Memory B cell (primary cell): ENCODE data around the gene IGSF23.
"Not testable (repeated sequence)": the region's sequence is repeated elsewhere in the genome, so short reads cannot be mapped to it uniquely, and the experiment has no call there.

ENCODE experiments used
- ATAC-seq: fragments of 150-1000 bp; cut with Tn5 transposase; 2 replicates; pipeline ENCODE4 v1.10.0; 2021; ENCODE audit warnings: low read depth, mild to moderate bottlenecking, moderate library complexity
- DNase-seq, 2 donors: peaks; one replicate each; pipeline ENCODE4 v3.0.0; 2022; ENCODE audit warnings: low spot score in 2 of 2
- H3K27ac Mint-ChIP-seq: one replicate; pipeline ENCODE4 v1.8.0; 2022; ENCODE audit warnings: mild to moderate bottlenecking, moderate library complexity, mixed read lengths
- H3K27me3 Mint-ChIP-seq: one replicate; pipeline ENCODE4 v1.8.0; 2022; ENCODE audit warnings: mixed read lengths
- H3K36me3 Mint-ChIP-seq: one replicate; pipeline ENCODE4 v1.8.0; 2022; ENCODE audit warnings: mild to moderate bottlenecking, mixed read lengths
- H3K4me1 Mint-ChIP-seq: one replicate; pipeline ENCODE4 v1.8.0; 2022; ENCODE audit warnings: mixed read lengths
- H3K4me3 Mint-ChIP-seq: one replicate; pipeline ENCODE4 v1.8.0; 2022; ENCODE audit warnings: mild to moderate bottlenecking, moderate library complexity, mixed read lengths
- H3K9me3 Mint-ChIP-seq: one replicate; pipeline ENCODE4 v1.8.0; 2022; ENCODE audit warnings: mixed read lengths

Gene IGSF23

GRCh38 chr19:44611812-44612295 is 1.5 kb upstream of the IGSF23 start:
- no peak for ATAC-seq
- Mint-ChIP-seq H3K4me1 (peaks cover 4% of the 10 kb centered on the region), H3K9me3 (peaks cover 5% of the 10 kb centered on the region), H3K27ac (no peak overlapping the region), H3K4me3 (no peak overlapping the region), H3K27me3 (peaks cover 4% of the 10 kb centered on the region), H3K36me3 (no peaks in the 10 kb centered on the region)
- no peak for DNase-seq

GRCh38 chr19:44614313-44614712 is 950 bp downstream of the IGSF23 start:
- H3K4me3 Mint-ChIP-seq, result no peak overlapping the region
- no peaks in the 10 kb centered on the region for H3K36me3 Mint-ChIP-seq
- no peak for ATAC-seq
- peaks cover 4% of the 10 kb centered on the region for H3K9me3 Mint-ChIP-seq
- H3K4me1 Mint-ChIP-seq, result no peaks in the 10 kb centered on the region
- peaks cover under 1% of the 10 kb centered on the region for H3K27me3 Mint-ChIP-seq
- DNase-seq, result no peak
- no peak overlapping the region for H3K27ac Mint-ChIP-seq

- Mint-ChIP-seq H3K9me3 (peaks cover 6% of the 10 kb centered on the region), H3K4me1 (no peaks in the 10 kb centered on the region), H3K36me3 (no peaks in the 10 kb centered on the region), H3K4me3 (no peak overlapping the region), H3K27me3 (no peaks in the 10 kb centered on the region), H3K27ac (no peak overlapping the region)
- no peak for DNase-seq
- ATAC-seq, result no peak
These were observed 2.5 kb downstream of the IGSF23 start for GRCh38 chr19:44615863-44616247.

DNA sequence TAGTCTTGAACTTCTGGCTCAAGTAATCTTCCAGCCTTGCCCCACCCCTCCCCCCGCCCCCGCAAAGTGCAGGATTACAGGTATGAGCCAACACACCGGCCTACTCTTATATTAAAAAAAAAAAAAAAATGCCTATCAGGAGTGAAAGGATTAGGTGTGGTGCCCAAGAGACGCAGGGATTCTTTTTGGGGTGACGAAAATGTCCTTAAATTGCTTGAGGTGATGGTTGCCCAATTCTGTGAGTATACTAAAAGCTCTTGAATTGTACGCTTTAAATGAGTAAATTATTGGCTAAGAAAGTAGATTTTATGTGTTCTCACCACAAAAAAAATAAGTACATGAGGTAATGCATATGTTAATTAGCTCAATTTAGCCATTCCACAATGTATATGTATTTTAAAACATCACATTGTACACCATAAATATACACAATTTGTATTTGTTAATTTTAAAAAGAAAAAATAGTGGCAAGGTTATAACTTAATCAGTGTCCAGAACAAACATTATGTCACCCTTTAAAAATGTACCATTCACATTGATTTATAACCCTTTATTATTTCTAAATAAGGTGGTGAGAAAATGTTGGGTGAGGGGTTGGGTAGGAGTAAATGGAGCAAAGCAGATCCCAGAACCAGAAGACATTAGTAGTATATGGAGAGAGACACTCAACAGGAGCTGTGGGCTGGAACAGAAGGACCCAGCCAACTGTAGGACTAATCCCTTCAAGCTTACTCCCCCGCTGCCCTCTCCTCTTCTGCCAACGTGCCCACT is 3.9 kb downstream of the IGSF23 start:
- no peak for ATAC-seq
- no peak overlapping the region for H3K27ac Mint-ChIP-seq

GRCh38 chr19:44618640-44619357 is 5.4 kb downstream of the IGSF23 start:
- Mint-ChIP-seq H3K4me1 (no peaks in the 10 kb centered on the region), H3K27ac (no peak overlapping the region), H3K36me3 (no peaks in the 10 kb centered on the region), H3K27me3 (peaks cover 7% of the 10 kb centered on the region), H3K4me3 (no peak overlapping the region), H3K9me3 (peaks cover 8% of the 10 kb centered on the region)
- no peak for DNase-seq
- no peak for ATAC-seq

More for the DNA sequence above, 3.9 kb downstream of the IGSF23 start:
- no peak for DNase-seq
- H3K4me3 Mint-ChIP-seq, result no peak overlapping the region
- peaks cover 6% of the 10 kb centered on the region for H3K9me3 Mint-ChIP-seq
- H3K4me1 Mint-ChIP-seq, result no peaks in the 10 kb centered on the region
- no peaks in the 10 kb centered on the region for H3K27me3 Mint-ChIP-seq
- no peaks in the 10 kb centered on the region for H3K36me3 Mint-ChIP-seq

DNA sequence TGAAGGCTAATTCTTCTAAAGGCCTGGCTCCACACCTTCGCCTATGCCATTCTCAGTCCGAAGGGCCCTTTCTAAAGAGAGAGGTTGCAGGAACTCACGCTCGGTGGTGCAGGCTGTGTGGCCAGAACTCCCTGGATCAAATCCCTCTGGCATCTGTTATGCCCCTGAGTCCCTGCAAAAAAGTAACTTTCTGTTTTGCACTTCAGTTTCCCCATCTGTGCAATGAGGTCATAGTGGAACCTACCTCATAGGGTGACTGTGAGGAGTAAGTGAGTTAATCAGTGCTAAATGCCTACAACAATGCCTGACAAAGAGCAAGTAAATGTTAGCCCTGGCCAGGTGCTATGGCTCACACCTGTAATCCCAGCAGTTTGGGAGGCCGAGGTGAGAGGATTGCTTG is 7.3 kb downstream of the IGSF23 start:
- H3K27me3 Mint-ChIP-seq, result peaks cover 7% of the 10 kb centered on the region
- H3K36me3 Mint-ChIP-seq, result no peaks in the 10 kb centered on the region
- no peak for ATAC-seq
- no peak overlapping the region for H3K27ac Mint-ChIP-seq
- H3K4me3 Mint-ChIP-seq, result no peak overlapping the region
- H3K9me3 Mint-ChIP-seq, result peaks cover 8% of the 10 kb centered on the region
- H3K4me1 Mint-ChIP-seq, result no peaks in the 10 kb centered on the region
- no peak for DNase-seq

DNA sequence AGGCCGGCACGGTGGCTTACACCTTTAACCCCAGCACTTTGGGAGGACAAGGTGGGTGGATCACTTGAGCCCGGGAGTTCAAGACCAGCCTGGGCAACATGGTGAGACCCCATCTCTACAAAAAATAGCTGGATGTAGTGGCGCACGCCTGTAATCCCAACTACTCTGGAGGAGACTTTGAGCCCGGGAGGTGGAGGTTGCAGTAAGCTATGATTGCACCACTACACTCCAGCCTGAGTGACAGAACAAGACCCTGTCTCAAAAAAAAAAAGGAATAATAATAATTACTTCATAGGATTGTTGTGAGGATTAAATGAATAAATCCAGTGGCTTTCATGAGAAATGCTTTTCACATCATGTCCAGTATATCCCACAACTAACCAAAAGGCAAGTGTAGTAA is 8.0 kb downstream of the IGSF23 start:
- H3K4me1 Mint-ChIP-seq, result no peaks in the 10 kb centered on the region
- peaks cover 10% of the 10 kb centered on the region for H3K9me3 Mint-ChIP-seq
- ATAC-seq (no peak), DNase-seq (no peak)
- no peak overlapping the region for H3K4me3 Mint-ChIP-seq
- H3K27ac Mint-ChIP-seq, result no peak overlapping the region
- H3K27me3 Mint-ChIP-seq, result peaks cover 7% of the 10 kb centered on the region
- H3K36me3 Mint-ChIP-seq, result no peaks in the 10 kb centered on the region

- no peaks in the 10 kb centered on the region for H3K4me1 Mint-ChIP-seq
- peaks cover 12% of the 10 kb centered on the region for H3K9me3 Mint-ChIP-seq
- ATAC-seq, result no peak
- peaks cover 12% of the 10 kb centered on the region for H3K27me3 Mint-ChIP-seq
- H3K36me3 Mint-ChIP-seq, result peaks cover 2% of the 10 kb centered on the region
- H3K4me3 Mint-ChIP-seq, result no peak overlapping the region
- H3K27ac Mint-ChIP-seq, result no peak overlapping the region
- no peak for DNase-seq
These were observed 9.7 kb downstream of the IGSF23 start for GRCh38 chr19:44623080-44623479.

- no peak for DNase-seq
- H3K4me1 Mint-ChIP-seq, result no peaks in the 10 kb centered on the region
- ATAC-seq, result no peak
- peaks cover 2% of the 10 kb centered on the region for H3K36me3 Mint-ChIP-seq
- H3K4me3 Mint-ChIP-seq, result no peak overlapping the region
- peaks cover 13% of the 10 kb centered on the region for H3K27me3 Mint-ChIP-seq
- peaks cover 12% of the 10 kb centered on the region for H3K9me3 Mint-ChIP-seq
- no peak overlapping the region for H3K27ac Mint-ChIP-seq
These were observed 10.3 kb downstream of the IGSF23 start for GRCh38 chr19:44623626-44624025.

GRCh38 chr19:44624840-44625354 is 11.5 kb downstream of the IGSF23 start:
- no peak overlapping the region for H3K4me3 Mint-ChIP-seq
- H3K27me3 Mint-ChIP-seq, result peaks cover 15% of the 10 kb centered on the region
- ATAC-seq (no peak), DNase-seq (no peak)
- H3K4me1 Mint-ChIP-seq, result no peaks in the 10 kb centered on the region
- H3K36me3 Mint-ChIP-seq, result peaks cover 4% of the 10 kb centered on the region
- H3K27ac Mint-ChIP-seq, result no peak overlapping the region
- H3K9me3 Mint-ChIP-seq, result peaks cover 13% of the 10 kb centered on the region

DNA sequence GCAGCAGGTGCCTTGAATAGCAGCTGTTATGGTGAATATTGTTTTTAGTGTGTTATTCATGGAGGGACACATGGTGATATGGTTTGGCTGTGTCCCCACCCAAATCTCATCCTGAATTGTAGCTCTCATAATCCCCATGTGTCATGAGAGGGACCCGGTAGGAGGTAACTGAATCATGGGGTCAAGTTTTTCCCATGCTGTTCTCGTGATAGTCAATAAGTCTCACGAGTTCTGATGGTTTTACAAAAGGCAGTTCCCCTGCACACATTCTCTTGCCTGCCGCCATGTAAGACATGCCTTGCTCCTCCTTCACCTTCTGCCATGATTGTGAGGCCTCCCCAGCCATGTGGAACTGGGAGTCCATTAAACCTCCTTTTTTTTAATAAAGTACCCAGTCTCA is 12.3 kb downstream of the IGSF23 start:
- not testable (repeated sequence) for ATAC-seq, H3K4me1 Mint-ChIP-seq, H3K4me3 Mint-ChIP-seq, H3K36me3 Mint-ChIP-seq, H3K27ac Mint-ChIP-seq, DNase-seq
- H3K27me3 Mint-ChIP-seq, result peaks cover 15% of the 10 kb centered on the region
- H3K9me3 Mint-ChIP-seq, result peaks cover 11% of the 10 kb centered on the region

DNA sequence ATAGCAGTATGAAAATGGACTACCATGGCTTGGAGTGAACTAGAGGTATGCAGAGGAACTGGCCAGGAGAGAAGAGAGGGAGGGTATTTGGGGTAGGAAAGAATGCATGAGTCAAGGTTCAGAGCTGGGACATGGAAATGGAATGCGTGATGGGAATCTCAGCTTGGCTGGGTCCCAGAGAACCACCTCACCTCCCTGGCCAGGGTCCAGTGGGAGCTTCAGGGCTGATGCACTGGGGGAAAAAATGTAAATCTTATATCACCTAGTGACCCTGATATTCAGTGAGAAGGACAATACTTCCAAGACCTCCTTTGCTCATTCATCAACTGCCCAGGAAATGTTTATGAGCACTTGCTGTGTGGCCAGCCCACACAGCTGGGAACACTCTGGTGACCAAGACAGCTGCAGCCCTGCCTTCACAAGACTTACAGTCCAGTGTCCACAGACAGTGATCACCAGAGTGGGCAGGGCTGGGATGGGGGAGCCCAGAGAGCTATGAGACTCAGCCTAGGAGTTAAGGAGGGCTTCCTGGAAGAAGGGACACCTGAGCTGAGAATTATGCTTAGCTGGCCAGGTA is 12.8 kb downstream of the IGSF23 start:
- H3K27ac Mint-ChIP-seq, result no peak overlapping the region
- no peaks in the 10 kb centered on the region for H3K4me1 Mint-ChIP-seq
- peaks cover 11% of the 10 kb centered on the region for H3K9me3 Mint-ChIP-seq
- peaks cover 15% of the 10 kb centered on the region for H3K27me3 Mint-ChIP-seq
- H3K36me3 Mint-ChIP-seq, result peaks cover 4% of the 10 kb centered on the region
- no peak for DNase-seq
- ATAC-seq, result no peak
- no peak overlapping the region for H3K4me3 Mint-ChIP-seq

DNA sequence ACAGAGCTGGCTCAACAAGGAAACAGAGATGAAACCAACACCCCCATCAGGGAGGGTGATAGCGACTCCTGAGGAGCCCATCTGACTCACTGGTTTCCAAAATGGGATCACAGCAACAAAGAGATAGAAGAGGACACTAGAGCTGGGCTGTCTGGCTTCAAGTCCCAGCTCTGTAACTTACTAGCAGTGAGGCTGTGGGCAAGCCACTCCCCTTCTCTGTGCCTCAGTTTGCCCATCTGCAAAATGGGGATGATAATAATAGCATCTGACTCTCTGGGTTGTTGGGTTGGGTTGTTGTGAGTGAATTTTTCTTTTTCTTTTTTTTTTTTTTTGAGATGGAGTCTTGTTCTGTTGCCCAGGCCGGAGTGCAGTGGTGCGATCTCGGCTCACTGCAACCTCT is 14.3 kb downstream of the IGSF23 start:
- Mint-ChIP-seq H3K9me3 (peaks cover 11% of the 10 kb centered on the region), H3K36me3 (peaks cover 4% of the 10 kb centered on the region), H3K4me1 (no peaks in the 10 kb centered on the region), H3K4me3 (no peak overlapping the region), H3K27ac (no peak overlapping the region), H3K27me3 (peaks cover 12% of the 10 kb centered on the region)
- ATAC-seq, result no peak
- no peak for DNase-seq

GRCh38 chr19:44628793-44629192 is 15.4 kb downstream of the IGSF23 start:
- Mint-ChIP-seq H3K9me3 (peaks cover 7% of the 10 kb centered on the region), H3K4me1 (no peaks in the 10 kb centered on the region), H3K27ac (no peak overlapping the region), H3K27me3 (peaks cover 8% of the 10 kb centered on the region), H3K36me3 (peaks cover 4% of the 10 kb centered on the region), H3K4me3 (no peak overlapping the region)
- DNase-seq (no peak), ATAC-seq (no peak)
